ENCODE results near the gene CIITA.

Gene CIITA

GRCh38 chr16:10930755-10931093, 53.7 kb downstream of the CIITA start:
- TF ChIP-seq ZFX (IDR thresholded peaks at IDR 0.05; ENCODE audit: borderline replicate concordance) (no peak), CTCF (IDR thresholded peaks at IDR 0.05) (no peak)
- no peak overlapping the region for H3K27ac ChIP-seq

GRCh38 chr16:10931134-10931533, 54.1 kb downstream of the CIITA start:
- H3K27ac ChIP-seq, result no peak overlapping the region
- TF ChIP-seq ZFX (IDR thresholded peaks at IDR 0.05; ENCODE audit: borderline replicate concordance) (no peak), CTCF (IDR thresholded peaks at IDR 0.05) (no peak)

GRCh38 chr16:10931977-10932632, 55.1 kb downstream of the CIITA start:
- TF ChIP-seq CTCF (IDR thresholded peaks at IDR 0.05), result no peak
- no peak for TF ChIP-seq ZFX (IDR thresholded peaks at IDR 0.05; ENCODE audit: borderline replicate concordance)
- H3K27ac ChIP-seq, result no peak overlapping the region

- H3K27ac ChIP-seq, result no peak overlapping the region
- no peak for TF ChIP-seq ZFX (IDR thresholded peaks at IDR 0.05; ENCODE audit: borderline replicate concordance)
- no peak for TF ChIP-seq CTCF (IDR thresholded peaks at IDR 0.05)
These were observed 56.1 kb downstream of the CIITA start for GRCh38 chr16:10932959-10933710.

DNA sequence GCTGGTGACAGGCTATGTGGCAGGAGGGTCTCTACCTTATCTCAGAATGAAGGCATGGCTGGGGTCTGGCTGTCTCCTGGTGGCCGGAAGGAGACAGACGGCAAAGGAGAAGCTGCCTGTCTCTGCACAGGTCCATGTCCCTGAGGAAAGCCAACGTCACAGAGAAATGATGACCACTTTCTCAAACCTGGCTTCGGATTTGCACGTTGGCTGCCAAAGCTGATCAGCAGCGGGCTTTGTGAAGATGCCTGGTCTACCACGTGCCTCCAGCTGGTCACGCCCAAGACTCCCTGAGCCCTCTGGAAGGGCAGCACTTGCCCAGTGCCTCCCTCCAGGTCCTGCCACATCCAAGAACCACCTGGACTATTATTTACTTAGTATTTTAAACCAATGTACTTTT, 56.9 kb downstream of the CIITA start:
- TF ChIP-seq ZFX (IDR thresholded peaks at IDR 0.05; ENCODE audit: borderline replicate concordance) (no peak), CTCF (IDR thresholded peaks at IDR 0.05) (no peak)
- H3K27ac ChIP-seq, result no peak overlapping the region

DNA sequence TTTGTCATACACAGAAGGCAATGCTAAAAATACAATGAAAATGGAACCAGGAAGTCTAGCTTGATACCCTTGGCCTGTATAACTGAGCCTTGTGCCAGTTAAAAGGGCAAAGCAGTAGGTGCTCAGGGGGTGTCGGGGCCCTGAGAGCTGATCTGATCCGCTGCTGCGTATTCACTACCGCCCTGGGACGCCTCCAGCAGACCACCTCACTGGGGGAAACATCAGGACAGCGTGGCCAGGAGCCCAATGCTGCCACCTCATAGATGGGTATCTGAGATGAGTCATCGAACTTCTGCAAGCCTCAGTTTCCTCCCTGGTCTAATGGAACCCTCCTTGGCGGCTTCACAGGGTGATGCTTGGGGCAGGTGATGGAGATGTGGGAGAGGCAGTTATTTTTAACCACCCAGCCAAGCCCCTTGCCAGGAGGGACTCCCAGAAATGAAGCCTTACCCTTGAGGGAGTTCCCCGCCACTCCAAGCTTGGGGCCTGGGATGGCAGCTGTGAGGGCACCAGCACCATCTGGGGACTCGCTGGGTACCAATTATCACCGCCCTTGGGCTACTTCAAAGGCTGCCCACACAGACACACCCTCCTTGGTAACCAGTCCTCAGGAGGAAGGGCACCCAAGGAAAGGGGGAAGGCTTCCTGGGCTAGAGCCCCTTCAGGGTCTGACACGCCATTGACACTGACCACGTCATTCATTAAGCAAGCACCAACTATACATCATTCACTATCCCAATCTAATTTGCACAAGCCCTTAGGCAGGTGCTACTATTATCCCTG, 57.5 kb downstream of the CIITA start:
- no peak overlapping the region for H3K27ac ChIP-seq
- no peak for TF ChIP-seq CTCF (IDR thresholded peaks at IDR 0.05)
- no peak for TF ChIP-seq ZFX (IDR thresholded peaks at IDR 0.05; ENCODE audit: borderline replicate concordance)
